C4-2B (cell line): ENCODE results near the gene CACNA2D3.

Experiments used
- H3K27ac ChIP-seq: fragments of 450-650 bp; 2 replicates; pipeline ENCODE4 v1.5.1; 2017
- CTCF ChIP-seq: fragments of 450-650 bp; conservative IDR thresholded peaks from 2 replicates; pipeline ENCODE4 v1.5.1; 2017; ENCODE audit warnings: mild to moderate bottlenecking
- ZFX ChIP-seq: fragments of 450-650 bp; IDR thresholded peaks from 2 replicates; pipeline ENCODE4 v1.6.1; 2017

The CACNA2D3 gene

GRCh38 chr3:54347933-54348332, 225.6 kb downstream of the CACNA2D3 start:
- H3K27ac ChIP-seq: no peak overlapping the region
- no peak for TF ChIP-seq CTCF
- no peak for TF ChIP-seq ZFX

- H3K27ac ChIP-seq: no peak overlapping the region
- TF ChIP-seq CTCF (no peak), ZFX (no peak)
Observed at GRCh38 chr3:54349231-54349652, 226.9 kb downstream of the CACNA2D3 start.

- TF ChIP-seq ZFX: no peak
- TF ChIP-seq CTCF: no peak
- no peak overlapping the region for H3K27ac ChIP-seq
Observed at GRCh38 chr3:54349691-54350090, 227.3 kb downstream of the CACNA2D3 start.

DNA sequence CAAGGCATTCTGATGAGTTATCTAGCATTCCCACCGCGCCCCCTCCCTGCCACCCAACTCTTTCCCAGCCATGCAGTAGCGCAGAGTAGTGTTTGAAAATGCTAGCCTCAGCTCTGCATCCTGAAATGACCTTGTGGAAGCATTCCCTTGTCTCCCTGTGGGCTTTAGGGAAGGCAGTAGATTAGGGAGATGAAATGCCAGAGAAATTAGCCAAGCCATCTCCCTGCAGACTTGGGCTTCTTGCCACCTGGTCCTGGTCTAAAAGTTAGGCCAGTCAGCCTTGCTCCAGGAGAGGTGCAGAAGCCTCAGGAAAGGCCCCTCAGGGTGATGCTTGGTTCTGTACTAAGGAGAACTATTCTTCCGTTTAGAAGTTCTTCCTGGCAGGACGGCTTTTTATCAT, 231.2 kb downstream of the CACNA2D3 start:
- H3K27ac ChIP-seq: peak overlapping the region; percentile 40
- TF ChIP-seq ZFX: no peak
- TF ChIP-seq CTCF: no peak

GRCh38 chr3:54353946-54354345, 231.6 kb downstream of the CACNA2D3 start:
- peak overlapping the region; percentile 40 for H3K27ac ChIP-seq
- TF ChIP-seq CTCF (no peak), ZFX (no peak)

DNA sequence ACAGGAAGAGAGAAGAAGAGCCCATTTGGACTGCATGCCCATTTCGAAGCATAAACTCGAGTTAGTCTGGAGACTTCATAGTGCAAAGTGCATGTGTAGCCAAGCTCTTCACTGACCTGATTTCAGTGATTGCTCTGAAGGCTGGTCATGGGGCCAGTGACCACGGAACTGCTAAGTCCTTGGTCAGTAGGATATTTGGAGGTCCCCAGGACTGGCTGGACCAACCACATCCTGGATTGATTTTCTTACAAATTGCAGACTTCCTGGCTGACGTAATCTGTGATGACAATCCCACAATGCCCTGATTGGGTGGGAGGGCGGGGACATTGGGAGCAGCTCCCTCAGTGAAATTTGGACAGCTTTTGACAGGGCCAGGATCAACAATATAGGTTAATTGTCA, 233.4 kb downstream of the CACNA2D3 start:
- TF ChIP-seq ZFX (no peak), CTCF (no peak)
- H3K27ac ChIP-seq: peak overlapping the region; percentile 47

GRCh38 chr3:54356261-54357045, 234.1 kb downstream of the CACNA2D3 start:
- H3K27ac ChIP-seq: peak overlapping the region; percentile 47
- TF ChIP-seq ZFX (no peak), CTCF (no peak)
